GM21423 (cell line): Measurements from ENCODE around the gene RPLP2.

Source experiments
- ATAC-seq: cut with Tn5 transposase; IDR thresholded peaks from one replicate; pipeline ENCODE4 v1.9.1; 2021; ENCODE audit warnings: mild to moderate bottlenecking, moderate library complexity; ENCODE audit not compliant: unreplicated experiment

Gene RPLP2

GRCh38 chr11:773425-773824 lies 36.3 kb upstream of the RPLP2 start:
- no peak for ATAC-seq

DNA sequence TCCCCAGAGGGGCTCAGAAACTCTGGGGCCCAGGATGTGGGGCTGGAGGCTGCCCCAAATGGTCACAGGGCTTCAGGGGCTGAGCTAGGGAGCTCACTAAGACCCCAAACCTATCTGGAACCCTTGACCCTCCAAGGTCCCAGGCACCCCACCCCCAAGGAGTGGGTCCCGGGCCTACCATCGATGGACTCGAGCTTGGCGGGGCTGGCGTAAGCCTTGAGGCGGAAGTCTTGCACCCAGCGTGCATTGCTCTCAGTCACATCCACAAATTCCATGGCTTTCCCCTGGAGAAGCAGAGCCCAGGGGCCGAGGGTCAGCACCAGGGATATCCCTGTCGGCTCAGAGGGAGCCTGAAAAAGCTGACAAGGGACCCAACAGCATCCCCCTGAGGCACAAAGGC lies 35.9 kb upstream of the RPLP2 start:
- ATAC-seq = no peak

DNA sequence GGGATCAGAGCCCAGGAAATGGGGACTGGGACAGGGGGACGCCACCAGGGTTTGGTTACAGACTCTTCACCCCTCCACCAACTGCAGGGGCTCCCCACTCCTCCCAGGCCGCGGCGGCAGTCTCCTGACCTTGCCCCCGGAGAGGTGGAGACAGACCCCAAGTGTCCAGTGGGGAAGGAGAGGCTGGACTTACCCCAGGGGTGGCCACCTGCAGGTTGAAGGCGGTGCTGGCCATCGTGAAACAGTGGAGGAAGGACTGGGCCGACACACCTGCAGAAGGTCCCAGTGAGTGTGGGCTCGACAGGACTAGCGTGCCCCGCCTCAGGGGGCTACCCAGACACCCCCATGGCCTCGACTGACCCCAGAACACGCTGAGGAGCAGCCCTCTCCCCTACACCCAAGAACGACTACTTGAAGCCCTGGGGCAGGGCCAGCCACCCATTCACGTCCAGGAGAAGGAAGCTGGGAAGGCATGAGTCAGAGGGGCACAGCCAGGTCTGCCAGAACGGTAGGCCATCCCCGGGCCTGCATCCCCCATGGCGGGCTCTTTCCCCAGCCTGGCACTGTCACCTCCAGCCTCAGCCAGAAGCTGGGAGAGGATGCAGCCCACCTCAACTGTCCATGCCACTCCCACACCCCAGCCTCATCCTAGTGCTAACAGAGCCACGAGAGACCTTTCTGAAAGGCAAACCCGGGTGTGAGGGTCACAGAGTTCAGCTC lies 34.7 kb upstream of the RPLP2 start:
- ATAC-seq = no peak

DNA sequence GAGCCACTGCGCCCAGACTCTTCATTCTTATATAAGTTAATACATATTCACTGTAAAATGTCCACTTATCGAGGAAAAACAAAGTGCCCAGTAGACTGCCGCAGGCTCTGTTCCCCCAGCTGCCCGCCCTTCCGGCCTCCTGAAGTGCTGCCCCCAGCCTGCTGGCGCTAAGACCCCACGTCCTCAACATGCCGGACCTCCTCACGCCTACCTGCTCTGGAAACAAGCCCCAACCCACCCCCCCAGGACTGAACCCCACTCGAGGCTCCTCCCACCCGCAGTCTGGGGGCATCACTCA lies 33.6 kb upstream of the RPLP2 start:
- no peak for ATAC-seq

DNA sequence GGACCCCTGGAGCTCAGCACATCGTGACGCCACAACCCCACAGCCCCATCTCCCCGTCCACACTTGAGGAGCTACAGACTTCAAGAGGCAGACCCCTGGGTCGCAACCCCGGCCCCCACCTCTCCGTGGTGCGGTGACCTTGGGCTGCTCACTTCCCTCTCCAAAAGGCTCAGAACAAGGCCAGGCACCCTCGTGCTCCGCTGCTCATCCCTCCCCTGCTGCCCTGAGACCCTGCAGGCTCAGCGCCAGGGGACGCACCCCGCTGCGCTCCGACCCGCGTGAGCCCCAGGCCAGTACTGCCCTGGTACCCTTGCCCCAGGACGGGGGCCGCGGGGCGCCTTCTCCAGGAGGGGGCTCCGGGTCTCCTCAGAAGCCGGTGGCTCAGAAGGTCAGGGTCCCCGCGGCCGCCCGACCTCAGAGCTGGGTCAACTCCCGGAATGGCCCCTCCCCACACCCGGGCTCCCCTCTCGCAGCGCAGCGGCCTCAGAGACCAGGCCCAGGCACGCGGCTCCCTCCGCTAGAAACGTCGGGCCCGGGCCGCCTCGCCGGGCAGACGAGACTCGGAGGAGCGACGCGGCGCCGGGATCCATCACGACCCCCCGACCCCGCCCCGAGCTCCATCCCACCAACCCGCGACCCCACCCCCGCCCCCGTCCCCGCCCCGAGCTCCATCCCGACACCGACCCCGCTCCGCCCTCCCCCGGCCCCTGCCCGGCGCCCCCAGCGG lies 33.0 kb upstream of the RPLP2 start:
- ATAC-seq = peak; percentile 16

DNA sequence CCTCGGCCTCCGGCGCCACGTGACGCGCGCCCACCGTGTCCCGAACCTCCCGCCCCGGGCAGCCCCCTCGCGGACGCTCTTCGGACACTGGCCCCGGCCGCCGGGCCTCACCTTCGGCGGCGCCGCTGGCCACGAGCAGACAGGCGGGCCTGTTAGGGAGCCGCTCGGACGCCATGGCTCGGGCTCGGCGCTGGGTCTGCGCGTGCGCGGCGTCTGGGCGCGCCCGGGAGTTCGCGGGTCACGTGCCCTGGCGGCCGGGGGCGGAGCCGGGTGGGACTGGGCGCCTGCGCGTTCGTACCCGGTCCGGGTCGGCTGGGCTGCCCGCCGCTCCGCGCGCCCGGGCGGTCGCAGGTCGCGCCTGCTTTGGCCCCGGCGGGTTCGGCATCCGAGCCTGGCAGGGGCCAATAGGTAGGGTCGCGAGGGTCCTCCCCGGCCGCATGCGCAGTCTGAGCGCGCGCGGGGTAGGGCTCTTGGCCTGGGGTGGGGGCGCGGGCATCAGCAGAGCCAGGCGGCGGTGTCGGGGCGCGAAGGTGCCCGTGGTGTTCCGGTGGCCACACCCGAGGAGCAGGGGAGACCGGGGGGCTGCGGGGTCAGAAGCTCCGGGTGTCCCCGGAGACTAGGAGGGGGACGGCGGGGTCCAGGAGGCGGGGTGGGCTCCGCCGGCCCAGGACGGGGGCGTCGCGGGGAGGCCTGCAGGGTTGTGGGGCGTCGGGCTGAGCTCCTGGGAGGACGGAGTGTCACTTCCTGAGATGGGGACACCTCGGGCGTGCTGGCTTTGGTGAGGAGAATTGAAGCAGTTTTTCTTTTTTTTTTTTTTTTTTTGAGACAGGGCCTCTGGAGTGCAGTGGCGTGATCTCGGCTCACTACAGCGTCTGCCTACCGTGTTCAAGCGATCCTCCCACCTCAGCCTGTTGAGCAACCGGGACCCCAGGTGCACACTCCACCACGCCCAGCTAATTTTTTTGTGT lies 32.2 kb upstream of the RPLP2 start, which contains the start of gene GATD1:
GATD1 (minus strand) TSS at position 200 of the 968 bp plus-strand sequence; CDS start at position 175, 25 bp downstream.
- peak; percentile 82 for ATAC-seq

- no peak for ATAC-seq
Observed at GRCh38 chr11:778976-779954, 30.5 kb upstream of the RPLP2 start.

DNA sequence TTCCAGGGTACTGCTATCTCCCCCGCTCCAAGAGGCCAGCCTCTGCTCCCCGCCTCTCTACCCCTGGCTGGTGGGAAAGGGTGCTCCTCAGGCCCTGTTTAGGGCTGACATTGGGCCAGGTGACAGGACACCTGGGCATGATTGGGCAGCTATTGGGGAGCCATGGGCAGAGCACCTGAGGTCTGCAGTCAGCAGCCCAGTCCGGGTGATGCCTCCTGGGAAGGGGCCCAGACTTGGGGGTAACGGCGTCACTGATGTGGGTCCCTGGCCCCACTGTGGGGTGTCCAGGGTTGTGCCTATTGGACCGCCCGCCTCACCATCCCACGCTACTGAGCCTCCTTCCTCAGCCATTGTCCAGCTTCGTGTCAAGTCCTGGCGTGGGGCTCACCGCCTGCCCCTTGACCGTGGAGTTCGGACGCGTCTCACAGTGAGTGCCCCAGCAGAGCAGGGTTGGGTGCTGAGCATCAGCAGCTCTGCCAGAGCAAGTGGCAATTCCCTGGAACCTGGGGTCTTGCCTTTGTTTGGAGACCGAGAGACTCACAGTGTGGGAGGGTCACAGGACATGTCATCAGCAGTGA lies 29.7 kb upstream of the RPLP2 start:
- no peak for ATAC-seq

- ATAC-seq = no peak
Observed at GRCh38 chr11:782264-783174, 27.2 kb upstream of the RPLP2 start.

- no peak for ATAC-seq
Observed at GRCh38 chr11:783581-784015, 26.2 kb upstream of the RPLP2 start.

DNA sequence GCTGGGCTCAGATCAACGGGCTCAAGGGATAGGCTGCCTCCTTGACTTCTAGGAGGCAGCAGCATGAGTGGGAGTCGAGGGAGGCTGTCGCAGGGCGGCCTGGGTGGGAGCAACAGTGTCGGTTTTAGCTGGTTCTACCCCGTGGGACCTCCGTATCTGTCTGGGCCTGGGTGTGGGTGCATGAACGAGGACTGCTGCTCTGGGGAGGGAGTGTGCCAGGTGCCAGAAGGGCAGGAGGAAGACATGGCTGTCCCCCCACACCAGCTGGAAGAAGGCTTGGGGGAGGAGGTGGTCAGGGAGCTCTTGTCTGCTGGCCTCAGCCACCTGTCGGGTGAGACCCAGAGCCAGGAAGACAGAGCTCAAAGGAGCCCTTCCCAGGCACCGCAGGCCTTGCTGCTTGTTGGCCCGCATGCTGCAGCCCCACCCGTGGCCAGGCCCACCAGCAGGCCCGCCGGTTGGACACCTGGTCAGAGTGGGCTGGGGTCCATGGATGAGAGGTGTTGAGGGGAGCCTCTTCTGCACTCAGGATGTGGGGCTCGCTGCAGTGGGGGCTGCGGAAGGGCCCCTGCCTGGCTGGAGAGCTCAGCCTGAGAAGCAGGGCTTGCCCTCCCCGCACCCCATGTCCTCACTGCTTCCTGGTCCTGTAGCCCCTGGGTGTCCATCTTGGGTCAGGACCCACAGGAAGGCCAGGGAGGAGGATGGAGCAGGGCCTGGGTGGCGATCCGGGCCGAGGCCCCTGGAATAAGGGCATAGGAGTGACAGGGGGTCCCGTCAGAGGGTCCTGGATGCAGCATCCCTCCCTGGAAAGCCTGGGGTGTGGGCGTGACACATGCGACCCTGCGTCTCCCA lies 23.3 kb upstream of the RPLP2 start:
- no peak for ATAC-seq

DNA sequence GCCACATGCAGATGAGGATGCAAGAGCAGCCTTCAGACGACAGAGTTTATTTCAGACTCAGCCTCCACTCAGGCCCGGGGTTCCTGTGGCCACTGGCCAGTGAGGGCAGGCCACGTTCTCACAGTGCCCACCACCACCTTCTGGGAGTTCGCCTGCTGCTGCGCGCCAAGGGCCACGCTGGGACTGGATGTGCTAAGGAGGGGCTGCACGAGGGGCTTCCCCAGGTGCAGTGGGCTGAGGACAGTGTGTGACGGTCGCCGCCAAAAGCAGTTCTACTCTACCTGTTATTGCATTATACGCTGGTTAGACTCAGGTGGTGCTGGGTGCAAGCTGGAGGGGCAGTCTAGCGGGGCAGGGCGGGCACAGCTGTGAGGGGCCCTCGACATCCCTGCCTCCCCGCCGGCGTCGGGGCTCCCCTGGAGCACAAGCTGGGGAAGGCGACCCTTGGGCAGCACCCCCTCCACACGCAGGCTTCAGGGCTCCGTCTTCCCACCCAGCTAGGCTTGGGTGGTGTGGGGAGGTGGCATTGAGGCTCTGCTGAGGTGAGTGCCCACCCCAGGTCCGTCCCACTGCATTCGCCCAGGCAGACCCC lies 22.6 kb upstream of the RPLP2 start:
- ATAC-seq = no peak

DNA sequence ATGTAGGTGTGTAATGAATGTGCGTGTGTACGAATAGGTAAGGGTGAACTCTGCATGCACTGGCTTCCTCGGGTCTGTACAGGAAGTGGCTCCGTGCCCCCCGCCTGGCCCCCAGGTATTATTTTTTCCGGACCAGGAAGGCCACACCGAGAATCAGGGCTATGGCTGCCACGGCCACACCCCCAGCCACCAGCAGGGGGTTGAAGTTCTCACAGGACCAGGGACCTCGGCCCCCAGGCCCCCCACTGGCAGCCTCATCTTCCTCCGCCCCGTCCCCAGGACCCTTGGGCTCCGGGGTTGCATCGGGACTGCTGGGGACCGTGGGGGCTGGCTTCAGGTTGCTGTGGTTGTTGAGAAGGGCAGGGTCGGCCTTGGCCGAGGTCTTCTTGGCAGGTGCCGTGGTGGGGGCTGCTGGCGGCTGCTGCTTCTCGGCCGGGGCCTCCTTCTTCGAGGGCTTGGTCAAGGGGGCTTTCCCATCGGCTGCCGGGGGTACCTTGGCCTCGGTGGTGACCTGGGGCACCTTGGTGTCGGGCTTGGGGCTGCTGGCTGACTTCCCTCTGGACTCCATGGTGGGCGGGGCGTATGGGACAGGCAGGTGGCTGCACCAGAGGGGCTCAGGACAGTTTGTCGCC lies 21.6 kb upstream of the RPLP2 start:
- ATAC-seq = no peak

DNA sequence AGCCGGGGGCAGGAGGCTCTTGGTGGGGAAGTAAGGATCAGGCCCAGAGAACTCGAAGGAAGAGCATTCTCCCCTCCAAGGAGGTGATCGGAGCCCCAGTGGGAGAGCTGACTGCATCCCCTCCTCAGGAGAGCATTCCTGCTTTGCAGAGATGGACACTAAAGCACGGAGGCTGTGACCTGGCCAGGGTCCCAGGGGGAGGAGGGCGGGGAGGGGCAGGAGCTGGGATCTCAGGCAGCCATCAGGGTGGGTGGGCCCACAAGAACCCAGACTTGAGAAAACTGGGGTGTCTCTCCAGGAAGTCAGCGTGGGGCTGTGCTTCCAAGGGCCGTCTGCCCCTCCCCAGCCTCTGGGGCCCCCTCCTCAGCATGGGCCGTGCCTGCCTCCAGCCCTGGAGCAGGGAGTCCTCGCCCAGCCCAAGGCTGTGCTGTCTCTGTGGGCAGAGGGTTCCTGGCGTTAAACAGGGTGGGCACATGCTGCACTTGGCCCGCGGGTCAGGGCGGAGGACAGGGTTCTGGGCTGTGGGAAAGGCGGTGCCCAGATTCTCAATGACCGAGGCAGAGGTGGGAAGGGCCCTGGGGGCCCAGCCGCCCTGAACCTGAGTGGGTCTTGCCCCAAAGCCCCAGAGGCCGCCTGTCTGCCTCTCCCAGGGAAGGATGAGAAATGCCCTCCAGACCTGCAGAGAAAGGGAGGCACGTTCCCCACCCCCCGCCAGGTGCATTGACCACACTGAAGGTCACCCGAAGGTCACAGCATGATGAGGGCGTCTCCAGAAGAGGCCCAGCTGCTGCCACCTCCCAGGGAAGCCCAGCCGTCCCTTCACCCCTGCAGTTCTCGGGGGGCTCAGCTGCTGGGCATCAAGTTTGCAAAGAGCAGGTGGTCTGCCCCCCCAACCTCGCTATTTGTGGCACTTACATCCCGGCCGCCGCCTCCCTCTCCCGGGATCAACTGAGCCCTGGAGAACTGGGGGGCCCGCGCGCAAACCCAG lies 20.5 kb upstream of the RPLP2 start:
- no peak for ATAC-seq

DNA sequence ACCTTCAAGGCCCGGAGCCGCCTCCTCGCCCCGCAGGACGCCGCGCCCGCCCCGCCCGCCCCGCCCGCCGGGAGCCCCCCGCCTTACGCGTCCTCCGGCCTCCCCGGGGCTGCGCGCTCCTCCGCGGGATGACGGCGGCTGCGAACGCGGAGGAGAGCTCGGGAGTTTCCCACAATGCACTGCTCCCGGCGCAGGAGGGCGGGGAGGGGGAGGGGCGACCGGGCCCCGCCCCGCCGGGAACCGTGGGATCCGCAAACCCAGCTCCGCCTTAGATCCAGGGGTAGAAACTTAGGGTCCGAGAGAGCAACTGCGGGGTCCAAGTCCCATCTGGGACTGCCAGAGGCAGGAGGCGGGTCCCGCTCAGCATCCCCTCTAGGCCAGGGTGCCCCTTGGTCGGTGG lies 19.8 kb upstream of the RPLP2 start, which contains the start of gene CEND1:
CEND1 (minus strand) TSS at position 148 of the 400 bp plus-strand sequence. CDS start 1,514 bp downstream, outside the sequence.
- no peak for ATAC-seq
